Measurements from ENCODE around the gene EFHC1.

Gene EFHC1

DNA sequence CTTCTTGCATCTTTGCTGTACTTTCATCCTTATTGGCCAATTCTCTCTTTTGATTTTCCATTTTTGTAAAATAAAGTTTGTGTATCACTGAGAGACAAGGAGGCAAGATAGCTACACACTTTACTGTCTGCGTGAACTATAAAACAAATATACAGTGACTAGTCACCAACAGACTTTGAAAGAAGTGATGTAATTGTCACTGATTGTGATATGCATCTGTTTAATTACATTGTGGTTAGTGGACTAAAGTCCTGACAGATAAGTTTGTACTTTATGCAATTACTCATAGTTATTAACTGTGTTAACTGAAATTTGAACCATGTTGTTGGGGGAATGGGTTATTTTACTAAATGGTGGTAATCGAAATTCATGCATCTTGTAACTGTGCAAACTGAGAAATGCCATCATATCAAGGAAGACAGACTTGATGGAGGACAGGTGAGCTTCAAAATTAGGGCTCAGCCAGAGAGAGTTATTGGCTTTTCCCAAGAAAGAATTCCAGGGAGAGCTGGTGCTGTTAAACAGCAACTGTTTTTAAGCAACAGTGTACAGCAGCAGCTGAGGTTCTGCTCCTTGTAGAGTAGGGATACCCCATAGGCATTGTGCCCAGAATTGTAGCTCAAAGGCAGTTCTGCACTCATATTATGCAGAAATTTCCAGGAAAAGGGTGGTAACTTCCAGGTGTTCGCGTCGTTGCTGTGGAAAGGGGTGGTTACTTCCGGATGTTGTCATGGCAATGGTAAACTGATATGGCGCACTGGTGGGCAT is 62.9 kb downstream of the EFHC1 start:
- H3K27ac ChIP-seq, result no peak overlapping the region
- H3K4me1 ChIP-seq (ENCODE audit: control insufficient read depth in 1 of 2, insufficient read depth in 1 of 2, low read depth in 1 of 2, low read length in 1 of 2), result no peaks in the 10 kb centered on the region
- no peak overlapping the region for H3K4me3 ChIP-seq (ENCODE audit: low read depth in 1 of 2, low read length in 1 of 2)
- no peaks in the 10 kb centered on the region for H3K27me3 ChIP-seq
- H3K9me3 ChIP-seq, result no peaks in the 10 kb centered on the region
- no peaks in the 10 kb centered on the region for H3K36me3 ChIP-seq
- TF ChIP-seq CTCF (IDR thresholded peaks at IDR 0.05), result no peak

DNA sequence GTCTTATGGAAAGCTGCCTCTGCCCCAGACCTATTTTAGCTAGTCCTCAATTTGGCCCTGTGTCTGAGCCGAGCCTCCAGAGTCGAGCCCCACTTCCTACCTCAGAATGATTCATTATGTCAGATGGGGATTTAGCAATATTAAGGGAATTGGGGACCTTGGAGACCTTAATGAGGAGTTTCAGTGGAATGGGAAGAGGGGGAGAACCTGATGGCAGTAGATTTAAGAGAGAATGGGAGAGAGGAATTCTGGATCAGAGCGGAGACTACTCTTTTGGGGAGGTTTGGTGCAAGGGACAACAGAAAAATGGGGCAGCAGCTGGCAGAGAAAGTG is 63.5 kb downstream of the EFHC1 start:
- Histone ChIP-seq H3K36me3 (no peaks in the 10 kb centered on the region), H3K4me1 (ENCODE audit: control insufficient read depth in 1 of 2, insufficient read depth in 1 of 2, low read depth in 1 of 2, low read length in 1 of 2) (no peaks in the 10 kb centered on the region), H3K9me3 (no peaks in the 10 kb centered on the region), H3K27me3 (no peaks in the 10 kb centered on the region), H3K4me3 (ENCODE audit: low read depth in 1 of 2, low read length in 1 of 2) (no peak overlapping the region), H3K27ac (no peak overlapping the region)
- TF ChIP-seq CTCF (IDR thresholded peaks at IDR 0.05), result no peak

- no peaks in the 10 kb centered on the region for H3K9me3 ChIP-seq
- no peaks in the 10 kb centered on the region for H3K4me1 ChIP-seq (ENCODE audit: control insufficient read depth in 1 of 2, insufficient read depth in 1 of 2, low read depth in 1 of 2, low read length in 1 of 2)
These were observed 69.7 kb downstream of the EFHC1 start for GRCh38 chr6:52489881-52490280.

DNA sequence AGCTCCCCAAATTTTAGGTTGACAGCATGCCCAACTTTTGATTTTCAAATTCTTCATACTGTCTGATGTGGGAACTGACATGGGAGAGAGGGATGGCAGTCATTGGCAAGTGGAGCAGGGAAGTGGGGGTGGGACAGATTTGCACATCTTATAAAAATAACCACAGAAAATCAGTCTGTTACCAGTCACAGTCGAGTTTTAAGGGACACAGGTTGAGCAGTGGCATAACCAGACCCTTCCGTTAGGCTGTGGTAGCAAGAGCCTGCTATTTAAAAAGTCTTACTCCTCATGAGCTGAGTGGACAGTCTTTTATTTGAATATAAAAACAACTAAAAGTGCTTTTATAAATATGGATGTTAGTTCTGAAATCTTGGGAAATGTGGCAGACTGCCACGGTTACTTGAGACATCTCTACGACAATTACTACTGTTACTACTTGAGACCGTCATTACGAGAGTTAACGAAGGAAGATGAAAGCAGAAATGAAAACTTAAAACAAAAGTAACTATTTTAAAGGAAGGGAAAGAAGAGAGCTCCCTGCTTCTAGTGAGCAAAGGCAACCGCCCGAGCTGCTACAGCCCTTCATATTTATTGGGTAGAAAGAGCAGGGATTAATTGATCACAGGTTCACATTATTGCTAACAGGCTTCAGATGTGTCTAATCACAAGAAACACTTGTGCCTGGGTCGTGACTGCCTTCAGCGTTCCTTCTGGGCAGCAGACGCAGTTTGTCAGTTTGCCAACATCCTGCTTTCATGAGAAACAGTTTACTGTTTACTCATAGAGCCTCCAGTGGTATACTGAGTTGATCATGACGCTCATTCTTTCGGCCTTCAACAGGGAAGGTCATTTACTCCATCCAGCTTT is 71.3 kb downstream of the EFHC1 start:
- Histone ChIP-seq H3K4me3 (ENCODE audit: low read depth in 1 of 2, low read length in 1 of 2) (no peak overlapping the region), H3K27ac (no peak overlapping the region), H3K4me1 (ENCODE audit: control insufficient read depth in 1 of 2, insufficient read depth in 1 of 2, low read depth in 1 of 2, low read length in 1 of 2) (no peaks in the 10 kb centered on the region), H3K36me3 (no peaks in the 10 kb centered on the region), H3K9me3 (no peaks in the 10 kb centered on the region), H3K27me3 (no peaks in the 10 kb centered on the region)
- TF ChIP-seq CTCF (IDR thresholded peaks at IDR 0.05), result no peak

More at GRCh38 chr6:52489881-52490280, 69.7 kb downstream of the EFHC1 start:
- Histone ChIP-seq H3K4me3 (ENCODE audit: low read depth in 1 of 2, low read length in 1 of 2) (no peak overlapping the region), H3K27ac (no peak overlapping the region), H3K36me3 (no peaks in the 10 kb centered on the region), H3K27me3 (no peaks in the 10 kb centered on the region)
- TF ChIP-seq CTCF (IDR thresholded peaks at IDR 0.05), result no peak

DNA sequence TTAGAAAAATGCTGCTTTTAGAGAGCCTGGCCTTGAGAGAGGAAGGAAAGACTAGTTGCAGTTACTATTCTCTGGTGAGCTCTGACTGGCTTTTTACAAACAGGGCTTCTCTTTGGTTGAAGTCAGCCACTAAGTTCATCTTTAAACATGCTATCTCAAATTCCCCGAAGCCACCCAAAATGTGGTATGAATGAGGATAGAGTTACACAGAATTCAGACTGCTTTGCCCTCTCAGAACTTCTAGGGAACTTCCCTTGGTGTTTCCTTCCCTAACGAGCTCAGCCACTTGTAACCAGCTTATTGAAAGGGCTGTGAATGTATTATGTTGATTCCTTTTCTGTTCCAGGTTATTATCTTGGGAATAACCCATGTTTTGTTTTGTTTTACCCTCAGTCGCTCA is 73.5 kb downstream of the EFHC1 start:
- Histone ChIP-seq H3K4me3 (ENCODE audit: low read depth in 1 of 2, low read length in 1 of 2) (no peak overlapping the region), H3K27me3 (no peaks in the 10 kb centered on the region), H3K4me1 (ENCODE audit: control insufficient read depth in 1 of 2, insufficient read depth in 1 of 2, low read depth in 1 of 2, low read length in 1 of 2) (no peaks in the 10 kb centered on the region), H3K9me3 (no peaks in the 10 kb centered on the region), H3K27ac (no peak overlapping the region), H3K36me3 (no peaks in the 10 kb centered on the region)
- TF ChIP-seq CTCF (IDR thresholded peaks at IDR 0.05), result no peak
